NT2/D1 (cell line): Measurements from ENCODE around the gene HOXA6.

ENCODE experiments used
- SUZ12 ChIP-seq: IDR thresholded peaks from 2 replicates; pipeline ENCODE4 v1.6.1; 2011; ENCODE audit not compliant: insufficient read length, insufficient read depth; ENCODE audit errors: extremely low read depth
- YY1 ChIP-seq: IDR thresholded peaks from 2 replicates; pipeline ENCODE4 v1.6.1; 2011; ENCODE audit not compliant: insufficient read length, insufficient read depth
- ZNF274 ChIP-seq: IDR thresholded peaks from 2 replicates; pipeline ENCODE4 v1.6.1; 2011; ENCODE audit warnings: mild to moderate bottlenecking, low read depth, low read length

GRCh38 chr7:27111042-27111750 is 36.4 kb downstream of the HOXA6 start:
- TF ChIP-seq SUZ12 (no peak), YY1 (no peak), ZNF274 (no peak)
